ENCODE results near the gene DNAL1. TPM values are rescaled to one million over a fixed set of nuclear protein-coding genes. Genes with fewer than 3 reads are reported as not detected.

The DNAL1 gene
- total RNA-seq, 1 donor from 2014 or later: 1.5 TPM

GRCh38 chr14:73721101-73721821 lies 76.5 kb downstream of the DNAL1 start:
- Histone ChIP-seq H3K27me3 (no peaks in the 10 kb centered on the region), H3K9me3 (no peaks in the 10 kb centered on the region), H3K36me3 (peaks cover 63 to 68% of the 10 kb centered on the region in 2 donors), H3K4me3 (no peak overlapping the region), H3K27ac (peak overlapping the region; percentile 31 to 41), H3K4me1 (peaks cover 13 to 36% of the 10 kb centered on the region in 2 donors)
- TF ChIP-seq, protein P1, sequence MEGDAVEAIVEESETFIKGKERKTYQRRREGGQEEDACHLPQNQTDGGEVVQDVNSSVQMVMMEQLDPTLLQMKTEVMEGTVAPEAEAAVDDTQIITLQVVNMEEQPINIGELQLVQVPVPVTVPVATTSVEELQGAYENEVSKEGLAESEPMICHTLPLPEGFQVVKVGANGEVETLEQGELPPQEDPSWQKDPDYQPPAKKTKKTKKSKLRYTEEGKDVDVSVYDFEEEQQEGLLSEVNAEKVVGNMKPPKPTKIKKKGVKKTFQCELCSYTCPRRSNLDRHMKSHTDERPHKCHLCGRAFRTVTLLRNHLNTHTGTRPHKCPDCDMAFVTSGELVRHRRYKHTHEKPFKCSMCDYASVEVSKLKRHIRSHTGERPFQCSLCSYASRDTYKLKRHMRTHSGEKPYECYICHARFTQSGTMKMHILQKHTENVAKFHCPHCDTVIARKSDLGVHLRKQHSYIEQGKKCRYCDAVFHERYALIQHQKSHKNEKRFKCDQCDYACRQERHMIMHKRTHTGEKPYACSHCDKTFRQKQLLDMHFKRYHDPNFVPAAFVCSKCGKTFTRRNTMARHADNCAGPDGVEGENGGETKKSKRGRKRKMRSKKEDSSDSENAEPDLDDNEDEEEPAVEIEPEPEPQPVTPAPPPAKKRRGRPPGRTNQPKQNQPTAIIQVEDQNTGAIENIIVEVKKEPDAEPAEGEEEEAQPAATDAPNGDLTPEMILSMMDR (IDR thresholded peaks at IDR 0.05): no peak
- intact Hi-C loops (cut with DNase I): loop anchor here (5.0 to 10.0 kb wide), 2 partner anchors 226 to 364 kb away; partner anchors contain the start of genes ALDH6A1 and LIN52
- DNase-seq (ENCODE audit: low spot score in 2 of 2): no peak

- H3K27me3 ChIP-seq: no peaks in the 10 kb centered on the region
- H3K9me3 ChIP-seq: no peaks in the 10 kb centered on the region
- peak overlapping the region; percentile 67 to 80 for H3K27ac ChIP-seq
- intact Hi-C loops (cut with DNase I): loop anchor here (5.0 to 10.0 kb wide), 2 partner anchors 225 to 362 kb away; partner anchors contain the start of genes ALDH6A1 and LIN52
- TF ChIP-seq, protein P1 (IDR thresholded peaks at IDR 0.05): no peak
- DNase-seq (ENCODE audit: low spot score in 2 of 2): peak in 1 of 2 donors; percentile 67
- no peak overlapping the region for H3K4me3 ChIP-seq
- H3K36me3 ChIP-seq: peaks cover 73 to 77% of the 10 kb centered on the region in 2 donors
- H3K4me1 ChIP-seq: peaks cover 12 to 38% of the 10 kb centered on the region in 2 donors
These were observed 77.8 kb downstream of the DNAL1 start for GRCh38 chr14:73722581-73722980.

GRCh38 chr14:73723406-73723796 lies 78.6 kb downstream of the DNAL1 start:
- DNase-seq (ENCODE audit: low spot score in 2 of 2): no peak
- Histone ChIP-seq H3K27ac (peak overlapping the region; percentile 80 to 86), H3K4me3 (peak overlapping the region in 1 of 2 donors; percentile 44), H3K27me3 (no peaks in the 10 kb centered on the region), H3K9me3 (no peaks in the 10 kb centered on the region), H3K4me1 (peaks cover 9 to 37% of the 10 kb centered on the region in 2 donors), H3K36me3 (peaks cover 78 to 79% of the 10 kb centered on the region in 2 donors)
- TF ChIP-seq, protein P1 (IDR thresholded peaks at IDR 0.05): no peak
- intact Hi-C loops (cut with DNase I): loop anchor here (5.0 to 10.0 kb wide), 2 partner anchors 224 to 361 kb away; partner anchors contain the start of genes ALDH6A1 and LIN52

DNA sequence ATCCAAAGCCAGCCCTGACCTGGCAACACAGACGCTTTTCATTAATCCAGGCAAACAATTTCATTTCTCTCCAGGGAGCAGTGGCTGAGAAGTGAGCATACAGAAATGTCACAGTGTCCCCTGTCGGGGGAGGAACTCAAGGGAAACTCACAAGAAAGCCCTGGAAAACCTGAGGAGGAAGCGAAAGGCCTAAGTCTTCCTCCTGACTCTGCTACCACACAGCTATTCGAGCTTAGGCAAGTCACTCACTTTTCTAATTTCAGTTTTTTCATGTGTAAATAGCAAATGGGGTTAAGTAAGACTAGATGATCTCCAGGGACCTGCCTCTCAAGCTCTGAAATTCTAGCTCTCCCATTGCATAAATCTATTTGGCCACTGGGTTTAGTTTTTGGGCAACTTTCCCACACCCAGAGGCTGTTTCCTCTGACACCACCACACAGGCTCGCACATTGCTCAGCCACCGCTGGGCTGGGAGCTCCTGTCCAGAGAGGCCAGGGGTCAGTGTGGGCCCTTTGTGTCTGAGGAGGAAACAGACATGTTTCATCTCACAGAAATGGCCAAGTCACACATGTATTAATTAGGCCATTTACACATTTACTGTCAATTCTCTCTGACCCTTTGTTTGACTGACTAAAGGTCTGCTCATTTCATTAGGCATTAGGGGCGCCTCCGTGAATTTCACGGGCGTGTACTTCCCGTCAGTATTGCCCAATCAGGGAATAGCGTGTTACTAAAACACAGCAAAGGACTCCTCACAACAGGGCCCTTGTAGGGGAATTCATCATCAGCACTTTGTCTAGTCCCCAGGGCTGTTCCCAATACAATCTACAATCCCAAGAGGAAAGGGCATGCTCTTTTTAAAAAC lies 79.2 kb downstream of the DNAL1 start:
- H3K27me3 ChIP-seq: no peaks in the 10 kb centered on the region
- TF ChIP-seq, protein P1 (IDR thresholded peaks at IDR 0.05): peak in 2 of 3 experiments; percentile 38 to 40
- peak overlapping the region; percentile 80 to 86 for H3K27ac ChIP-seq
- H3K9me3 ChIP-seq: no peaks in the 10 kb centered on the region
- DNase-seq (ENCODE audit: low spot score in 2 of 2): peak; percentile 46 to 96
- peaks cover 15 to 43% of the 10 kb centered on the region in 2 donors for H3K4me1 ChIP-seq
- peak overlapping the region in 1 of 2 donors; percentile 44 for H3K4me3 ChIP-seq
- H3K36me3 ChIP-seq: peaks cover 73 to 75% of the 10 kb centered on the region in 2 donors
- intact Hi-C loops (cut with DNase I): loop anchor here (1.0 to 10.0 kb wide), 5 partner anchors 71 to 361 kb away; partner anchors contain the start of genes ALDH6A1, LIN52, PTGR2 and ZNF410

- no peaks in the 10 kb centered on the region for H3K27me3 ChIP-seq
- peaks cover 73 to 75% of the 10 kb centered on the region in 2 donors for H3K36me3 ChIP-seq
- H3K4me3 ChIP-seq: no peak overlapping the region
- H3K27ac ChIP-seq: peak overlapping the region; percentile 80 to 86
- TF ChIP-seq, protein P1 (IDR thresholded peaks at IDR 0.05): no peak
- no peaks in the 10 kb centered on the region for H3K9me3 ChIP-seq
- no peak for DNase-seq (ENCODE audit: low spot score in 2 of 2)
- H3K4me1 ChIP-seq: peaks cover 16 to 45% of the 10 kb centered on the region in 2 donors
- intact Hi-C loops (cut with DNase I): loop anchor here (1.0 to 10.0 kb wide), 5 partner anchors 70 to 360 kb away; partner anchors contain the start of genes ALDH6A1, LIN52, PTGR2 and ZNF410
These were observed 79.9 kb downstream of the DNAL1 start for GRCh38 chr14:73724696-73725095.

All from ascending aorta (tissue), 2 donors.